ENCODE data around the gene TGFBI.

DNA sequence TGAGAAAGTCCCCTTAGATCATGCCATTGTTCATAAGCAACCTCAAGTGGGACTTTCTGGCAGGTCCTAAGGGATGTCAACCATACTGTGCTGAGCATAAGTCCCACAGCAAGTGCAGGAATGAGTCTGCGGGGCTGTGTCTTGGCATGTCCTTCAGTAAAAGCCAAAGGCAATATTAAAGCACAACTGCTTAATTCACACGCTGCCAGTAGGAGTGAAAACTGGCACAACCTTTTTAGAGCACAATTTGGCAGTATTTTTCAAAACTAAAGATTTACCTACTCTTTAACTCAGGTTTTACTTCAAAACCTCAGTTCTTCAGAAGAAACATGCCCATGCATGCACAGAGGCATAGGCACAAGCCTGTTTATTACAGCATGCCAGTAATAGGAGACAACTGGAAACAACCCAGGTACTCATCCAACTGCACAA lies 79.4 kb downstream of the TGFBI start:
- TF ChIP-seq, protein P1, sequence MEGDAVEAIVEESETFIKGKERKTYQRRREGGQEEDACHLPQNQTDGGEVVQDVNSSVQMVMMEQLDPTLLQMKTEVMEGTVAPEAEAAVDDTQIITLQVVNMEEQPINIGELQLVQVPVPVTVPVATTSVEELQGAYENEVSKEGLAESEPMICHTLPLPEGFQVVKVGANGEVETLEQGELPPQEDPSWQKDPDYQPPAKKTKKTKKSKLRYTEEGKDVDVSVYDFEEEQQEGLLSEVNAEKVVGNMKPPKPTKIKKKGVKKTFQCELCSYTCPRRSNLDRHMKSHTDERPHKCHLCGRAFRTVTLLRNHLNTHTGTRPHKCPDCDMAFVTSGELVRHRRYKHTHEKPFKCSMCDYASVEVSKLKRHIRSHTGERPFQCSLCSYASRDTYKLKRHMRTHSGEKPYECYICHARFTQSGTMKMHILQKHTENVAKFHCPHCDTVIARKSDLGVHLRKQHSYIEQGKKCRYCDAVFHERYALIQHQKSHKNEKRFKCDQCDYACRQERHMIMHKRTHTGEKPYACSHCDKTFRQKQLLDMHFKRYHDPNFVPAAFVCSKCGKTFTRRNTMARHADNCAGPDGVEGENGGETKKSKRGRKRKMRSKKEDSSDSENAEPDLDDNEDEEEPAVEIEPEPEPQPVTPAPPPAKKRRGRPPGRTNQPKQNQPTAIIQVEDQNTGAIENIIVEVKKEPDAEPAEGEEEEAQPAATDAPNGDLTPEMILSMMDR (IDR thresholded peaks at IDR 0.05; ENCODE audit: low read depth, low read length) = no peak
- no peak for TF ChIP-seq EZH2phosphoT487 (IDR thresholded peaks at IDR 0.05; ENCODE audit: low read depth)
